Keratinocyte (primary cell): ENCODE measurements around the gene ACYP2. TPM values are rescaled to one million over a fixed set of nuclear protein-coding genes. Genes with fewer than 3 reads are reported as not detected.

Experiments
- DNase-seq: peaks from one replicate; pipeline ENCODE4 v3.0.0-alpha.2; 2011; ENCODE audit warnings: low read depth, missing footprints, low spot score
- FAIRE-seq: peaks from 2 replicates; lab custom pipeline; 2011; peaks lifted over from hg19 to GRCh38; lab: Jason Lieb, UNC
- H2AFZ ChIP-seq: 2 replicates; pipeline ENCODE4 v1.6.0; 2012; ENCODE audit warnings: low read length, control low read depth, inconsistent platforms; ENCODE audit not compliant: control insufficient read depth
- H3K27ac ChIP-seq: 2 replicates; pipeline ENCODE4 v1.5.1; 2011; ENCODE audit warnings: low read length; ENCODE audit not compliant: control insufficient read depth, insufficient read depth
- H3K27me3 ChIP-seq: 3 replicates; pipeline ENCODE4 v1.6.0; 2011; ENCODE audit warnings: low read length; ENCODE audit not compliant: control insufficient read depth, insufficient read depth; ENCODE audit errors: extremely low read depth
- H3K36me3 ChIP-seq, 2 experiments: 2 replicates in 1 of 2; 3 replicates in 1 of 2; pipeline ENCODE4 v1.5.1; 2011; ENCODE audit warnings: low read length in 2 of 2, mild to moderate bottlenecking in 1 of 2; ENCODE audit not compliant: control insufficient read depth in 2 of 2, insufficient read depth in 2 of 2; ENCODE audit errors: extremely low read depth in 1 of 2
- H3K4me1 ChIP-seq: 3 replicates; pipeline ENCODE4 v1.5.1; 2011; ENCODE audit warnings: low read length; ENCODE audit not compliant: control insufficient read depth, insufficient read depth; ENCODE audit errors: extremely low read depth
- H3K4me2 ChIP-seq: 3 replicates; pipeline ENCODE4 v1.6.0; 2011; ENCODE audit warnings: low read depth, low read length; ENCODE audit not compliant: control insufficient read depth, insufficient read depth; ENCODE audit errors: extremely low read depth
- H3K4me3 ChIP-seq, 3 experiments: fragments of 200-600 bp in 1 of 3; sonication (generic) in 1 of 3; 2 replicates in 2 of 3; 3 replicates in 1 of 3; pipeline ENCODE4 v1.5.1; 2011 to 2016; ENCODE audit warnings: low read length in 3 of 3, mild to moderate bottlenecking in 3 of 3, control low read depth in 2 of 3, inconsistent platforms in 1 of 3, low read depth in 1 of 3, mixed read lengths in 1 of 3, mixed run types in 1 of 3, moderate library complexity in 1 of 3; ENCODE audit not compliant: control insufficient read depth in 2 of 3, insufficient read depth in 2 of 3; ENCODE audit errors: extremely low read depth in 1 of 3
- H3K79me2 ChIP-seq: 2 replicates; pipeline ENCODE4 v1.6.0; 2012; ENCODE audit warnings: low read length; ENCODE audit not compliant: control insufficient read depth, insufficient read depth
- H3K9ac ChIP-seq: 3 replicates; pipeline ENCODE4 v1.6.0; 2011; ENCODE audit warnings: low read length; ENCODE audit not compliant: control insufficient read depth, insufficient read depth; ENCODE audit errors: extremely low read depth
- H3K9me1 ChIP-seq: 3 replicates; pipeline ENCODE4 v1.6.0; 2011; ENCODE audit warnings: low read length; ENCODE audit not compliant: control insufficient read depth, insufficient read depth; ENCODE audit errors: extremely low read depth
- H3K9me3 ChIP-seq: 2 replicates; pipeline ENCODE4 v1.5.1; 2012; ENCODE audit warnings: low read depth, low read length; ENCODE audit not compliant: control insufficient read depth
- H4K20me1 ChIP-seq: 3 replicates; pipeline ENCODE4 v1.6.0; 2011; ENCODE audit warnings: low read length; ENCODE audit not compliant: control insufficient read depth, insufficient read depth; ENCODE audit errors: extremely low read depth
- EZH2 ChIP-seq: IDR thresholded peaks from one replicate; pipeline ENCODE4 v1.6.1; 2012; ENCODE audit warnings: inconsistent platforms, mild to moderate bottlenecking, low read length, moderate library complexity
- dilution Hi-C: fragments of 300-500 bp; cut with MboI; formaldehyde crosslinking; loops from one replicate; pipeline ENCODE4 v1.7.0; 2020; ENCODE audit warnings: low sequenced_read_pairs; ENCODE audit not compliant: extremely low pct_ligation_motif_present
- polyA plus RNA-seq, 5 experiments: library from polyadenylated mRNA; depleted of rRNA in 3 of 5; stranded (reverse) in 3 of 5; stranded (forward) in 1 of 5; unstranded in 1 of 5; fragments of >200 nt; gene quantifications; 1 replicate in 1 of 5; 2 replicates in 3 of 5; 3 replicates in 1 of 5; pipeline versions ENCODE4 v1.2.1 to v1.2.3, GENCODE V29; 2011 to 2012; ENCODE audit warnings: missing spikeins in 2 of 5, low read depth in 1 of 5, low replicate concordance in 1 of 5
- TF ChIP-seq, protein P1 (sequence below), 3 experiments: IDR thresholded peaks in 1 of 3; conservative IDR thresholded peaks in 1 of 3; optimal IDR thresholded peaks in 1 of 3; 2 replicates in 2 of 3; 3 replicates in 1 of 3; pipeline versions ENCODE3 to v1.5.1; 2011; ENCODE audit warnings: low read length in 3 of 3, mild to moderate bottlenecking in 3 of 3, moderate library complexity in 2 of 3, control low read depth in 1 of 3, inconsistent platforms in 1 of 3; ENCODE audit not compliant: insufficient read depth in 2 of 3; ENCODE audit errors: extremely low read depth in 1 of 3

The ACYP2 gene
- polyA plus RNA-seq, 1 donor (not counting 4 experiments of a cell fraction or from before 2014, with no cell fraction given) = 8.7 TPM

DNA sequence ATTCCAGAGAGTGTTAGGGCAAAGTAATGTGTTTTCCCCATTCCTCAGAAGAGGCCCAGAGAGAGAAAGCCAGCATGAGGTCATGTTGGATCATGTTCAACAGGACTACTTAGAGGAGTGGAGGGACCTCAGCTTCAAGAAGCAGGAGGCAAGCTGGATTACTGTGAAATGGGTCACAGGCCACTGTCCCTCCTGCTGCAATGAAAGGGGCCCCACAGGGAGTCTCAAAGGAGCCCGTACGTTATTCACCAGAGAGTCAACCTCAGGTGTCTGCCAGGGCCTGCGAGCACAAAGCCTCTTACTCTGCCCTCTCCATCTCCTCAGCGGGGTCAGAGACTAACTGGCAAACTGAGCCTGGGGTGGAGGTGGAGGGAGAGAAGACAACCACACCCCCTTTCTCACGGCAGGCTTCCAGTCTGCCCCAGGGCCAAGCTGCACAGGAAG lies 27.2 kb upstream of the ACYP2 start:
- Histone ChIP-seq H3K79me2 (no peaks in the 10 kb centered on the region), H3K9me1 (no peaks in the 10 kb centered on the region), H3K27ac (peak overlapping the region; percentile 9), H3K9ac (no peak overlapping the region), H4K20me1 (no peaks in the 10 kb centered on the region), H3K36me3 (no peaks in the 10 kb centered on the region), H3K4me2 (peak overlapping the region; percentile 63), H2AFZ (peak overlapping the region; percentile 94), H3K4me3 (no peak overlapping the region), H3K27me3 (no peaks in the 10 kb centered on the region), H3K9me3 (no peaks in the 10 kb centered on the region), H3K4me1 (peaks cover 20% of the 10 kb centered on the region)
- DNase-seq (no peak), FAIRE-seq (peak; percentile 83)
- dilution Hi-C loops = no loop called here
- no peak for TF ChIP-seq EZH2
- TF ChIP-seq, protein P1, sequence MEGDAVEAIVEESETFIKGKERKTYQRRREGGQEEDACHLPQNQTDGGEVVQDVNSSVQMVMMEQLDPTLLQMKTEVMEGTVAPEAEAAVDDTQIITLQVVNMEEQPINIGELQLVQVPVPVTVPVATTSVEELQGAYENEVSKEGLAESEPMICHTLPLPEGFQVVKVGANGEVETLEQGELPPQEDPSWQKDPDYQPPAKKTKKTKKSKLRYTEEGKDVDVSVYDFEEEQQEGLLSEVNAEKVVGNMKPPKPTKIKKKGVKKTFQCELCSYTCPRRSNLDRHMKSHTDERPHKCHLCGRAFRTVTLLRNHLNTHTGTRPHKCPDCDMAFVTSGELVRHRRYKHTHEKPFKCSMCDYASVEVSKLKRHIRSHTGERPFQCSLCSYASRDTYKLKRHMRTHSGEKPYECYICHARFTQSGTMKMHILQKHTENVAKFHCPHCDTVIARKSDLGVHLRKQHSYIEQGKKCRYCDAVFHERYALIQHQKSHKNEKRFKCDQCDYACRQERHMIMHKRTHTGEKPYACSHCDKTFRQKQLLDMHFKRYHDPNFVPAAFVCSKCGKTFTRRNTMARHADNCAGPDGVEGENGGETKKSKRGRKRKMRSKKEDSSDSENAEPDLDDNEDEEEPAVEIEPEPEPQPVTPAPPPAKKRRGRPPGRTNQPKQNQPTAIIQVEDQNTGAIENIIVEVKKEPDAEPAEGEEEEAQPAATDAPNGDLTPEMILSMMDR (optimal IDR thresholded peaks at IDR 0.05 in 1 of 3, IDR thresholded peaks at IDR 0.05 in 1 of 3, conservative IDR thresholded peaks at IDR 0.05 in 1 of 3; ENCODE audit: extremely low read depth in 1 of 3, insufficient read depth in 2 of 3, low read length in 3 of 3) = no peak

GRCh38 chr2:54088719-54089118 lies 26.7 kb upstream of the ACYP2 start:
- no peak for DNase-seq
- Histone ChIP-seq H3K4me2 (peak overlapping the region; percentile 63), H3K27ac (no peak overlapping the region), H3K79me2 (no peaks in the 10 kb centered on the region), H4K20me1 (no peaks in the 10 kb centered on the region), H3K9ac (no peak overlapping the region), H3K4me1 (peaks cover 20% of the 10 kb centered on the region), H3K9me3 (no peaks in the 10 kb centered on the region), H3K9me1 (no peaks in the 10 kb centered on the region), H3K27me3 (no peaks in the 10 kb centered on the region), H3K4me3 (no peak overlapping the region), H2AFZ (peak overlapping the region; percentile 94), H3K36me3 (no peaks in the 10 kb centered on the region)
- no peak for FAIRE-seq
- no peak for TF ChIP-seq EZH2
- TF ChIP-seq, protein P1 (optimal IDR thresholded peaks at IDR 0.05 in 1 of 3, IDR thresholded peaks at IDR 0.05 in 1 of 3, conservative IDR thresholded peaks at IDR 0.05 in 1 of 3; ENCODE audit: extremely low read depth in 1 of 3, insufficient read depth in 2 of 3, low read length in 3 of 3) = no peak
- dilution Hi-C loops = no loop called here
